DND-41 (cell line): ENCODE measurements around the gene CCND2.

Experiments used
- ATAC-seq: fragments of 200-7000 bp; cut with Tn5 transposase; 3 replicates; pipeline ENCODE4 v1.9.1; 2021; ENCODE audit warnings: low read depth; ENCODE audit not compliant: insufficient read depth
- DNase-seq: peaks from one replicate; pipeline ENCODE4 v3.0.0-alpha.2; 2020
- H2AFZ ChIP-seq: 2 replicates; pipeline ENCODE4 v1.6.0; 2012; ENCODE audit warnings: low read depth, low read length
- H3K27ac ChIP-seq: 2 replicates; pipeline ENCODE4 v1.5.1; 2012; ENCODE audit warnings: low read length, inconsistent platforms
- H3K27me3 ChIP-seq: fragments of 200-600 bp; sonication (generic); 2 replicates; pipeline ENCODE4 v1.6.0; 2012; ENCODE audit warnings: low read length, mild to moderate bottlenecking, inconsistent platforms; ENCODE audit not compliant: insufficient read depth, poor library complexity
- H3K36me3 ChIP-seq: 2 replicates; pipeline ENCODE4 v1.5.1; 2012; ENCODE audit warnings: low read length, inconsistent platforms; ENCODE audit not compliant: insufficient read depth
- H3K4me1 ChIP-seq: 2 replicates; pipeline ENCODE4 v1.5.1; 2012; ENCODE audit warnings: mild to moderate bottlenecking, low read length; ENCODE audit not compliant: insufficient read depth
- H3K4me2 ChIP-seq: 2 replicates; pipeline ENCODE4 v1.6.0; 2012; ENCODE audit warnings: mild to moderate bottlenecking, moderate library complexity, low read length, inconsistent platforms; ENCODE audit not compliant: insufficient read depth
- H3K4me3 ChIP-seq, 2 experiments: fragments of 200-600 bp in 1 of 2; shearing (Covaris generic) in 1 of 2; 2 replicates each; pipeline ENCODE4 v1.5.1; 2012 to 2016; ENCODE audit warnings: inconsistent platforms in 2 of 2, low read length in 2 of 2, mild to moderate bottlenecking in 2 of 2, low read depth in 1 of 2, moderate library complexity in 1 of 2
- H3K79me2 ChIP-seq: 2 replicates; pipeline ENCODE4 v1.6.0; 2012; ENCODE audit warnings: low read length, inconsistent platforms; ENCODE audit not compliant: insufficient read depth
- H3K9ac ChIP-seq: 2 replicates; pipeline ENCODE4 v1.6.0; 2012; ENCODE audit warnings: low read depth, mild to moderate bottlenecking, inconsistent platforms, low read length, moderate library complexity
- H3K9me3 ChIP-seq: 2 replicates; pipeline ENCODE4 v1.5.1; 2012; ENCODE audit warnings: low read length, moderate library complexity, mild to moderate bottlenecking, inconsistent platforms; ENCODE audit not compliant: insufficient read depth, severe bottlenecking
- H4K20me1 ChIP-seq: 2 replicates; pipeline ENCODE4 v1.6.0; 2012; ENCODE audit warnings: low read length; ENCODE audit not compliant: insufficient read depth
- EZH2 ChIP-seq: IDR thresholded peaks from 3 replicates; pipeline ENCODE4 v1.6.1; 2012; ENCODE audit warnings: borderline replicate concordance, low read depth, mild to moderate bottlenecking, moderate library complexity, low read length, inconsistent platforms; ENCODE audit not compliant: severe bottlenecking
- TF ChIP-seq, protein P1 (sequence below): IDR thresholded peaks from 2 replicates; pipeline ENCODE4 v1.5.1; 2012; ENCODE audit warnings: borderline replicate concordance, low read length, moderate library complexity, mild to moderate bottlenecking; ENCODE audit not compliant: poor library complexity, severe bottlenecking; ENCODE audit errors: extremely low read depth

The CCND2 gene

DNA sequence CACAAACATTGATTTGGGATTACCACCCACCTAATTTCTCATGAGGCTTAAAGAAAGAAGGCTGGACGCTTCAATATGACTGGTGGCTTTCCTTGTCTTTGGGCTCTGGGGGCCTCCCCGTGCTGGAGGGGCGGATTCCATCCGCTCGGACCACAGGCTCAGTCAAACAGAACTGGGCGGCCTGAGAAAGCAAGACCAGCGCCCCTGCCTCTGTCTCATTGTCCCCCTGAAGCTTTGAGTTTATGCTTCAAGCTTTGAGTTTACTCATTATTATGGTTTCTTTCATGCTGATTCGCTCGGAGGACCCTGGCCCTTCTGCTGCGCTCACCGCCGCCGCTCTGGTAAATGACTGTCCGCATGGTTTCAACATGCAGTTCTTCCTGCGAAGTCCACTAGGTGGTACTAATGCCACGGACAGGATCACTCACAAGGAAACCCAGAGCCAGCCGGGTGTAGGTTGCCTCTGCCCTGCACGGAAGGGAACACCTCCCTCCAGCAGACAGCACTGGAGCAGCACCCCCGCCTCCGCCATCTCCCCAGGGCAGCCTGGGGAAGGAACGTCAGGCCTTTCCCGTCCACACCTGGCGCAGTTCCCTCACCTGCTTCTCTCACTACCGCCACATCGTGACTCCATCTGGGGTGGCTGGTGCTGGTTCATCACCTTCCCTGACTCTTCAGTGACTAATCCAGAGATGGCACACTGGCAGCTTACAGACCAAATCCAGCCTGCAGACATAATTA, 34.2 kb downstream of the CCND2 start:
- peak; percentile 23 for DNase-seq
- Histone ChIP-seq H3K36me3 (no peaks in the 10 kb centered on the region), H3K4me3 (no peak overlapping the region), H3K27ac (no peak overlapping the region), H2AFZ (no peak overlapping the region), H3K9me3 (no peaks in the 10 kb centered on the region), H4K20me1 (no peaks in the 10 kb centered on the region), H3K4me1 (no peaks in the 10 kb centered on the region), H3K79me2 (no peaks in the 10 kb centered on the region), H3K9ac (no peak overlapping the region), H3K27me3 (peaks cover 17% of the 10 kb centered on the region), H3K4me2 (no peak overlapping the region)
- peak; percentile 61; the same call in 2 of the 3 replicates for ATAC-seq
- TF ChIP-seq EZH2: no peak
- TF ChIP-seq, protein P1, sequence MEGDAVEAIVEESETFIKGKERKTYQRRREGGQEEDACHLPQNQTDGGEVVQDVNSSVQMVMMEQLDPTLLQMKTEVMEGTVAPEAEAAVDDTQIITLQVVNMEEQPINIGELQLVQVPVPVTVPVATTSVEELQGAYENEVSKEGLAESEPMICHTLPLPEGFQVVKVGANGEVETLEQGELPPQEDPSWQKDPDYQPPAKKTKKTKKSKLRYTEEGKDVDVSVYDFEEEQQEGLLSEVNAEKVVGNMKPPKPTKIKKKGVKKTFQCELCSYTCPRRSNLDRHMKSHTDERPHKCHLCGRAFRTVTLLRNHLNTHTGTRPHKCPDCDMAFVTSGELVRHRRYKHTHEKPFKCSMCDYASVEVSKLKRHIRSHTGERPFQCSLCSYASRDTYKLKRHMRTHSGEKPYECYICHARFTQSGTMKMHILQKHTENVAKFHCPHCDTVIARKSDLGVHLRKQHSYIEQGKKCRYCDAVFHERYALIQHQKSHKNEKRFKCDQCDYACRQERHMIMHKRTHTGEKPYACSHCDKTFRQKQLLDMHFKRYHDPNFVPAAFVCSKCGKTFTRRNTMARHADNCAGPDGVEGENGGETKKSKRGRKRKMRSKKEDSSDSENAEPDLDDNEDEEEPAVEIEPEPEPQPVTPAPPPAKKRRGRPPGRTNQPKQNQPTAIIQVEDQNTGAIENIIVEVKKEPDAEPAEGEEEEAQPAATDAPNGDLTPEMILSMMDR: peak; percentile 56

DNA sequence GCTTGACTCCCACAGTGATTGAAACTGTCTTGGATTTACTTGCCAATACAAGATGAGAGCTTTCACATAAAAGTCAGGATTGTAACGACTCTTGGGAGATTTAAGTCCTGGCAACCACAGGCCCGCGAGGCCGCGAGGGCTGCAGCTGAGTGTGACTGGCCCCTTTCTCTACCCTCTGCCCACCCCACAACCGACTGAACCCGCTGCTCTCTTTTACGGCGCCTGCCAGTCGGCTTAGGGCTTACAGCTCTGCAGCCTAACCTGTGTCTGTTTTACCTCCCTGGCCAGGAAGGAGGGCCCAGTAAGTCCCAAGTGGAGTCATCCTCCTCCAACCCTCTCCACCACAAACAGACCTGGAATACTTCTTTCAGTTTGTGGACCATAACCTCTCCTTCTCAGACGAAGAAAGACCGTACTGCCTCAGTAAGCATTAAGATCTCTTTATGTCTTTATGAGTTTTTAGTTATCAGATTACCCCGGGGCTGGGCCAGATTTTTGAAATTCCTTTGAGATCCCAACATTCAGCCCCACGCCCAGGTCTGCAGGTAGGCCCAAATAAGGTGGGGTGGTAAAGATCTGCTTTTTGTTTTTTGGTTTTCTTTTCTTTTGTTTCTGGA, 34.9 kb downstream of the CCND2 start:
- H3K9ac ChIP-seq: no peak overlapping the region
- ATAC-seq (no peak), DNase-seq (no peak)
- no peaks in the 10 kb centered on the region for H3K36me3 ChIP-seq
- no peaks in the 10 kb centered on the region for H3K4me1 ChIP-seq
- H4K20me1 ChIP-seq: no peaks in the 10 kb centered on the region
- no peak overlapping the region for H3K27ac ChIP-seq
- no peak overlapping the region for H2AFZ ChIP-seq
- no peak overlapping the region for H3K4me2 ChIP-seq
- TF ChIP-seq, protein P1: no peak
- TF ChIP-seq EZH2: no peak
- no peak overlapping the region for H3K4me3 ChIP-seq
- H3K9me3 ChIP-seq: no peaks in the 10 kb centered on the region
- peaks cover 11% of the 10 kb centered on the region for H3K27me3 ChIP-seq
- no peaks in the 10 kb centered on the region for H3K79me2 ChIP-seq

DNA sequence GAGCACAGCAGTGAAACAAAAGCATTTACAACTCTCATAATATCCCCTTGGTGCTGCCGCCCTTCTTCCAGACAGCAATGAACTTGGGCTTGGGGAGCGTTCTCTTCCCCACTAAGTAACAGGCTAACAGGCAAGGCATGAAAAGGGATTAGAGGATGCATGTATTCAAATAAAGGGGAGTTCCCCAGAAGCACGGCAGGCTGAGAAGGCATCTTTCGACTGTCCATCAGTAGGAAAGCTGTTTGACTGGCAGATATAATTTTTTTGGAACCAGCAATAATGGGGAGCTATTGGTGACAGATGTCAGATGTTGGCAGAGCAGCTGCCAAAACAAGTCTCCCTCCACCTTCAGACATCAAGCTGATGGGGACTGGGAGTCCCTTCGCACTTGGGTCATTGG, 38.2 kb downstream of the CCND2 start:
- no peak for TF ChIP-seq EZH2
- TF ChIP-seq, protein P1: no peak
- Histone ChIP-seq H3K4me1 (no peaks in the 10 kb centered on the region), H3K36me3 (no peaks in the 10 kb centered on the region), H3K9me3 (no peaks in the 10 kb centered on the region), H3K79me2 (no peaks in the 10 kb centered on the region), H3K4me2 (no peak overlapping the region), H4K20me1 (no peaks in the 10 kb centered on the region), H3K4me3 (no peak overlapping the region), H3K27ac (no peak overlapping the region), H3K27me3 (peaks cover 4% of the 10 kb centered on the region), H3K9ac (no peak overlapping the region), H2AFZ (no peak overlapping the region)
- ATAC-seq (no peak), DNase-seq (no peak)
